HepG2 (cell line): ENCODE measurements around the gene UTP4. TPM values are rescaled to one million over a fixed set of nuclear protein-coding genes. Genes with fewer than 3 reads are reported as not detected.

ENCODE experiments used
- CREBL2 ChIP-seq: sonication (generic); formaldehyde crosslinking; IDR thresholded peaks from 2 replicates; pipeline ENCODE4 v1.8.1; 2023; ENCODE audit warnings: missing genetic modification reagents, mild to moderate bottlenecking, borderline replicate concordance
- FOSL1 ChIP-seq: sonication (generic); formaldehyde crosslinking; IDR thresholded peaks from 2 replicates; pipeline ENCODE4 v1.9.0; 2021; ENCODE audit warnings: missing genetic modification reagents, borderline replicate concordance
- GTF3A ChIP-seq: sonication (generic); formaldehyde crosslinking; conservative IDR thresholded peaks from 2 replicates; pipeline ENCODE4 v1.4.0; 2020; ENCODE audit warnings: mild to moderate bottlenecking, missing genetic modification reagents
- HMGXB4 ChIP-seq, 2 experiments: sonication (generic) in 1 of 2; formaldehyde crosslinking in 1 of 2; IDR thresholded peaks; 2 replicates each; pipeline versions ENCODE4 v1.4.0 to v1.6.1; 2018 to 2020; ENCODE audit warnings: missing genetic modification reagents in 2 of 2, borderline replicate concordance in 1 of 2, low read depth in 1 of 2, mild to moderate bottlenecking in 1 of 2, missing biosample characterization in 1 of 2
- HNRNPH1 ChIP-seq: fragments of 200-400 bp; formaldehyde crosslinking; optimal IDR thresholded peaks from 2 replicates; pipeline ENCODE3; 2017; ENCODE audit warnings: mild to moderate bottlenecking, low read depth, low read length
- KLF11 ChIP-seq: IDR thresholded peaks from 2 replicates; pipeline ENCODE4 v1.6.1; 2016; ENCODE audit warnings: missing compliant biosample characterization
- MED13 ChIP-seq: sonication (generic); formaldehyde crosslinking; IDR thresholded peaks from 2 replicates; pipeline ENCODE4 v1.5.0; 2020; ENCODE audit warnings: missing genetic modification reagents
- PATZ1 ChIP-seq: sonication (generic); formaldehyde crosslinking; IDR thresholded peaks from 2 replicates; pipeline ENCODE4 v1.4.0; 2020; ENCODE audit warnings: missing genetic modification reagents
- POLR2G ChIP-seq: fragments of 200-400 bp; formaldehyde crosslinking; IDR thresholded peaks from 2 replicates; pipeline ENCODE4 v1.6.1; 2018; ENCODE audit warnings: mild to moderate bottlenecking, low read depth, low read length, moderate library complexity
- RFX3 ChIP-seq: IDR thresholded peaks from 2 replicates; pipeline ENCODE4 v1.6.1; 2016; ENCODE audit warnings: missing biosample characterization, missing genetic modification reagents
- TBX2 ChIP-seq: sonication (generic); formaldehyde crosslinking; IDR thresholded peaks from 2 replicates; pipeline ENCODE4 v1.5.0; 2020; ENCODE audit warnings: missing genetic modification reagents, mild to moderate bottlenecking, borderline replicate concordance
- THAP7 ChIP-seq: sonication (generic); formaldehyde crosslinking; IDR thresholded peaks from 2 replicates; pipeline ENCODE4 v1.8.1; 2023; ENCODE audit warnings: mild to moderate bottlenecking, missing genetic modification reagents
- TRAFD1 ChIP-seq: sonication (generic); formaldehyde crosslinking; IDR thresholded peaks from 2 replicates; pipeline ENCODE4 v1.5.1; 2020; ENCODE audit warnings: missing genetic modification reagents, mild to moderate bottlenecking, borderline replicate concordance
- ZNF230 ChIP-seq: sonication (generic); formaldehyde crosslinking; IDR thresholded peaks from 2 replicates; pipeline ENCODE4 v1.4.0; 2020; ENCODE audit warnings: mild to moderate bottlenecking, missing genetic modification reagents
- ZNF263 ChIP-seq: sonication (generic); formaldehyde crosslinking; IDR thresholded peaks from 2 replicates; pipeline ENCODE4 v1.4.0; 2020; ENCODE audit warnings: missing genetic modification reagents
- ZNF292 ChIP-seq: sonication (generic); formaldehyde crosslinking; IDR thresholded peaks from 2 replicates; pipeline ENCODE4 v1.8.1; 2022; ENCODE audit warnings: mild to moderate bottlenecking, low read depth, missing genetic modification reagents, borderline replicate concordance
- ZNF530 ChIP-seq: sonication (generic); formaldehyde crosslinking; IDR thresholded peaks from 2 replicates; pipeline ENCODE4 v1.5.0; 2020; ENCODE audit warnings: low read depth, mild to moderate bottlenecking, missing genetic modification reagents
- ZNF580 ChIP-seq: IDR thresholded peaks from 2 replicates; pipeline ENCODE4 v1.6.1; 2016; ENCODE audit warnings: low read depth, borderline replicate concordance
- polyA plus RNA-seq, 8 experiments: library from polyadenylated mRNA; depleted of rRNA in 3 of 8; stranded (reverse) in 7 of 8; unstranded in 1 of 8; fragments of >200 nt; fragmentation: Illumina TruSeq in 4 of 8; extraction: Trizol in 4 of 8; gene quantifications; 2 replicates each; pipeline versions ENCODE4 v1.2.1 to v1.2.3, GENCODE V29; 2011 to 2016; ENCODE audit warnings: low read depth in 4 of 8, missing spikeins in 1 of 8, mixed read lengths in 1 of 8; ENCODE audit not compliant: insufficient read depth in 1 of 8
- total RNA-seq, 5 experiments: library from RNA; depleted of rRNA; stranded (reverse); fragments of >200 nt; fragmentation: Illumina TruSeq; extraction: Trizol; gene quantifications; 2 replicates each; pipeline ENCODE4 v1.2.3, GENCODE V29; 2016; ENCODE audit warnings: low read depth in 1 of 5

Gene UTP4
- total and polyA plus RNA-seq, 2 of the 13 experiments (the other 11 are each of a cell fraction or from before 2014, with no cell fraction given) = 30.0 to 85.8 TPM

GRCh38 chr16:69131839-69132423 is 518 bp upstream of the UTP4 start (continued):
- TF ChIP-seq TRAFD1 (no peak), ZNF292 (CRISPR knock-in tag) (no peak), KLF11 (CRISPR knock-in tag) (0 out of 2 replicates have a peak, but pooled peaks have one; percentile 20), ZNF530 (CRISPR knock-in tag) (no peak), PATZ1 (CRISPR knock-in tag) (peak; percentile 89), ZNF263 (CRISPR knock-in tag) (no peak; the same call in 1 of the 2 replicates), POLR2G (peak; percentile 67; the same call in 1 of the 2 replicates), TBX2 (CRISPR knock-in tag) (0 out of 2 replicates have a peak, but pooled peaks have one; percentile 38), ZNF580 (CRISPR knock-in tag) (0 out of 2 replicates have a peak, but pooled peaks have one; percentile 14), GTF3A (no peak), FOSL1 (CRISPR knock-in tag) (no peak), MED13 (CRISPR knock-in tag) (peak; percentile 22; the same call in 1 of the 2 replicates), CREBL2 (CRISPR knock-in tag) (no peak), HNRNPH1 (peak; percentile 94), ZNF230 (0 out of 2 replicates have a peak, but pooled peaks have one; percentile 2), HMGXB4 (CRISPR knock-in tag; IDR thresholded peaks at IDR 0.05; ENCODE audit: borderline replicate concordance in 1 of 2, low read depth in 1 of 2) (peak in 1 of 2 experiments; percentile 70; a peak in 2 of 4 replicates), THAP7 (CRISPR knock-in tag) (no peak), RFX3 (CRISPR knock-in tag) (no peak)
